GM12878 (cell line): ENCODE results near the gene CD53. TPM values are rescaled to one million over a fixed set of nuclear protein-coding genes. Genes with fewer than 3 reads are reported as not detected.

Source experiments
- ATAC-seq: fragments of 200-7000 bp; cut with Tn5 transposase; 3 replicates; pipeline ENCODE4 v1.9.1; 2020; ENCODE audit warnings: mild to moderate bottlenecking, moderate library complexity
- BruUV-seq: library from RNA; stranded (reverse); fragments of 400-500 nt; replicated peaks from 2 replicates; lab custom pipeline; 2021; lab: Mats Ljungman, UMichigan
- CTCF ChIA-PET: fragments of 300-600 bp; sonication (Branson Sonifier 250); formaldehyde crosslinking; extraction: SDS; loops from one replicate; lab custom pipeline; 2021; ENCODE audit warnings: inconsistent platforms; lab: Yijun Ruan, JAX
- POLR2A ChIA-PET: fragments of 350-600 bp; formaldehyde crosslinking; extraction: SDS; loops from one replicate; lab custom pipeline; 2021; ENCODE audit warnings: inconsistent platforms; lab: Charles Lee
- RAD21 ChIA-PET: fragments of 300-600 bp; sonication (Branson Sonifier 250); formaldehyde crosslinking; loops from one replicate; lab custom pipeline; 2023; ENCODE audit warnings: antibody characterized with exemption; ENCODE audit not compliant: unreplicated experiment; lab: Charles Lee
- SMC1A ChIA-PET: fragments of 300-600 bp; sonication (Branson Sonifier 250); formaldehyde crosslinking; loops from one replicate; lab custom pipeline; 2023; ENCODE audit not compliant: unreplicated experiment, uncharacterized antibody; lab: Charles Lee
- DNase-seq: peaks from one replicate; pipeline ENCODE4 v3.0.0-alpha.2; 2011; ENCODE audit warnings: low read depth, low spot score
- FAIRE-seq: peaks from 3 replicates; lab custom pipeline; 2011; peaks lifted over from hg19 to GRCh38; lab: Jason Lieb, UNC
- H2AFZ ChIP-seq: 2 replicates; pipeline ENCODE4 v1.6.0; 2011; ENCODE audit warnings: low read depth, low read length, control low read depth; ENCODE audit not compliant: control insufficient read depth
- H3K27ac ChIP-seq: 2 replicates; pipeline ENCODE4 v1.5.1; 2011; ENCODE audit warnings: control low read depth; ENCODE audit not compliant: control insufficient read depth, insufficient read depth
- H3K27me3 ChIP-seq, 2 experiments: replicated peaks in 1 of 2; 2 replicates each; pipeline versions ENCODE4 v1.6.0 to v1.6.1; 2011; ENCODE audit warnings: low read length in 1 of 2; ENCODE audit not compliant: control insufficient read depth in 2 of 2, insufficient read depth in 2 of 2
- H3K36me3 ChIP-seq, 2 experiments: 2 replicates each; pipeline ENCODE4 v1.5.1; 2011; ENCODE audit warnings: low read length in 1 of 2; ENCODE audit not compliant: control insufficient read depth in 2 of 2, insufficient read depth in 2 of 2
- H3K4me1 ChIP-seq: 2 replicates; pipeline ENCODE4 v1.6.1; 2011; ENCODE audit warnings: mild to moderate bottlenecking, low read length, moderate library complexity, mixed read lengths; ENCODE audit not compliant: control insufficient read depth, insufficient read depth
- H3K4me2 ChIP-seq: 2 replicates; pipeline ENCODE4 v1.6.0; 2011; ENCODE audit warnings: control low read depth; ENCODE audit not compliant: control insufficient read depth, insufficient read depth
- H3K4me3 ChIP-seq: fragments of 200-600 bp; sonication (generic); 2 replicates; pipeline ENCODE4 v1.5.1; 2016
- H3K79me2 ChIP-seq: 2 replicates; pipeline ENCODE4 v1.6.0; 2011; ENCODE audit warnings: low read length; ENCODE audit not compliant: control insufficient read depth, insufficient read depth
- H3K9ac ChIP-seq: 2 replicates; pipeline ENCODE4 v1.8.0; 2011; ENCODE audit warnings: low read length, control low read depth, mixed read lengths; ENCODE audit not compliant: control insufficient read depth, insufficient read depth
- H3K9me3 ChIP-seq: replicated peaks from 3 replicates; pipeline ENCODE4 v1.5.1; 2011; ENCODE audit warnings: mild to moderate bottlenecking, low read length; ENCODE audit not compliant: control insufficient read depth, insufficient read depth
- H4K20me1 ChIP-seq: 2 replicates; pipeline ENCODE4 v1.6.0; 2011; ENCODE audit not compliant: control insufficient read depth, insufficient read depth
- ATF2 ChIP-seq: IDR thresholded peaks from 2 replicates; pipeline ENCODE4 v1.6.1; 2012; ENCODE audit warnings: low read length, inconsistent platforms
- ATF7 ChIP-seq: fragments of 450-650 bp; IDR thresholded peaks from 2 replicates; pipeline ENCODE4 v1.6.1; 2016; ENCODE audit warnings: low read depth, mild to moderate bottlenecking
- BCL11A ChIP-seq: IDR thresholded peaks from 2 replicates; pipeline ENCODE4 v1.6.1; 2011; ENCODE audit warnings: low read depth, low read length
- BCL3 ChIP-seq: IDR thresholded peaks from 2 replicates; pipeline ENCODE4 v1.6.1; 2011; ENCODE audit warnings: borderline replicate concordance, low read depth, mild to moderate bottlenecking, moderate library complexity, low read length; ENCODE audit not compliant: insufficient read depth, poor library complexity, severe bottlenecking
- BMI1 ChIP-seq: fragments of 450-650 bp; IDR thresholded peaks from 2 replicates; pipeline ENCODE4 v1.6.1; 2016; ENCODE audit warnings: mild to moderate bottlenecking, moderate library complexity, borderline replicate concordance
- BRCA1 ChIP-seq: IDR thresholded peaks from 2 replicates; pipeline ENCODE4 v1.6.1; 2011; ENCODE audit warnings: low read depth, low read length, improper control_type of control experiment
- CREM ChIP-seq: IDR thresholded peaks from 2 replicates; pipeline ENCODE4 v1.6.1; 2014; ENCODE audit warnings: antibody characterized with exemption, low read depth
- DPF2 ChIP-seq: fragments of 450-650 bp; IDR thresholded peaks from 2 replicates; pipeline ENCODE4 v1.6.1; 2017; ENCODE audit warnings: mild to moderate bottlenecking
- E4F1 ChIP-seq: fragments of 450-650 bp; IDR thresholded peaks from 2 replicates; pipeline ENCODE4 v1.6.1; 2018; ENCODE audit warnings: borderline replicate concordance, mild to moderate bottlenecking; ENCODE audit not compliant: partially characterized antibody
- IRF3 ChIP-seq: fragments of 450-650 bp; IDR thresholded peaks from 2 replicates; pipeline ENCODE4 v1.6.1; 2014; ENCODE audit warnings: mild to moderate bottlenecking
- JUNB ChIP-seq: IDR thresholded peaks from 2 replicates; pipeline ENCODE4 v1.6.1; 2016; ENCODE audit warnings: antibody characterized with exemption, mild to moderate bottlenecking
- KAT2A ChIP-seq: conservative IDR thresholded peaks from 2 replicates; pipeline ENCODE4 v1.6.1; 2011; ENCODE audit warnings: low read depth, low read length; ENCODE audit not compliant: control insufficient read depth
- LARP7 ChIP-seq: fragments of 450-650 bp; IDR thresholded peaks from 2 replicates; pipeline ENCODE4 v1.6.1; 2017; ENCODE audit warnings: mild to moderate bottlenecking
- MTA2 ChIP-seq: fragments of 450-650 bp; IDR thresholded peaks from 2 replicates; pipeline ENCODE4 v1.6.1; 2016; ENCODE audit warnings: low read depth, mild to moderate bottlenecking, moderate library complexity
- NR2C1 ChIP-seq: fragments of 450-650 bp; IDR thresholded peaks from 2 replicates; pipeline ENCODE4 v1.6.1; 2017; ENCODE audit warnings: antibody characterized with exemption, mild to moderate bottlenecking, moderate library complexity
- SUPT20H ChIP-seq: IDR thresholded peaks from 2 replicates; pipeline ENCODE4 v1.6.1; 2011; ENCODE audit warnings: low read depth, mild to moderate bottlenecking, low read length, moderate library complexity, borderline replicate concordance; ENCODE audit not compliant: control insufficient read depth
- TCF3 ChIP-seq: IDR thresholded peaks from 2 replicates; pipeline ENCODE4 v1.6.1; 2012; ENCODE audit warnings: low read depth, mild to moderate bottlenecking, low read length, borderline replicate concordance; ENCODE audit not compliant: insufficient read depth
- TCF7 ChIP-seq: IDR thresholded peaks from 2 replicates; pipeline ENCODE4 v1.6.1; 2014; ENCODE audit warnings: antibody characterized with exemption, borderline replicate concordance
- ZNF274 ChIP-seq: IDR thresholded peaks from one replicate; pipeline ENCODE4 v1.8.0; 2011; ENCODE audit not compliant: insufficient read length, insufficient read depth
- WGBS: methylation state at CpG from one replicate; pipeline ENCODE4 v1.1.6; 2016; ENCODE audit warnings: low lambda C conversion rate; ENCODE audit not compliant: insufficient replicate concordance, insufficient coverage; ENCODE audit errors: missing lambda C conversion rate; 5-methylcytosine and 5-hydroxymethylcytosine counted together
- in situ Hi-C: fragments of 300-500 bp; cut with MboI; formaldehyde crosslinking; loops from 9 replicates; pipeline ENCODE4 v1.14.3; 2018; ENCODE audit warnings: mixed read lengths
- intact Hi-C: fragments of 100-400 bp; cut with micrococcal nuclease; formaldehyde crosslinking; loops from one replicate; pipeline ENCODE4 v1.14.2; 2022; ENCODE audit not compliant: unreplicated experiment
- polyA plus RNA-seq, 11 experiments: library from polyadenylated mRNA; depleted of rRNA in 4 of 11; unstranded in 6 of 11; stranded (reverse) in 5 of 11; fragments of >200 nt; fragmentation: Nextera tagmentation in 4 of 11; fragmentation: Illumina TruSeq in 1 of 11; extraction: Ambion mirVana in 4 of 11; extraction: Trizol in 1 of 11; gene quantifications; 1 replicate in 1 of 11; 2 replicates in 10 of 11; pipeline versions ENCODE4 v1.2.1 to v1.2.3, GENCODE V29; 2011 to 2016; ENCODE audit warnings: inconsistent platforms in 2 of 11, missing spikeins in 2 of 11, low read depth in 1 of 11
- total RNA-seq, 4 experiments: library from RNA; depleted of rRNA in 3 of 4; stranded (reverse); fragments of >200 nt in 3 of 4; fragmentation: Illumina TruSeq in 1 of 4; extraction: Trizol in 1 of 4; gene quantifications; 2 replicates each; pipeline versions ENCODE4 v1.2.1 to v1.2.3, GENCODE V29; 2013 to 2021

The CD53 gene
- total and polyA plus RNA-seq, 10 of the 15 experiments (the other 5 are each of a cell fraction or from before 2014, with no cell fraction given) = 350 to 1,389 (median 538) TPM

- SMC1A ChIA-PET = interaction anchor here (0.6 to 0.7 kb wide), 2 partner anchors 12 to 33 kb away, joined by 3 read pairs; no protein-coding TSS in a partner anchor
- CTCF ChIA-PET = no interaction called here
- Histone ChIP-seq H3K79me2 (no peaks in the 10 kb centered on the region), H3K4me1 (no peaks in the 10 kb centered on the region; the same call in 1 of the 2 replicates), H3K36me3 (no peaks in the 10 kb centered on the region), H3K4me2 (peak overlapping the region; percentile 1; the same call in 1 of the 2 replicates), H3K27me3 (no peaks in the 10 kb centered on the region), H4K20me1 (no peaks in the 10 kb centered on the region), H3K9me3 (no peaks in the 10 kb centered on the region; the same call in 2 of the 3 replicates), H3K9ac (no peak overlapping the region), H2AFZ (no peak overlapping the region; the same call in 1 of the 2 replicates), H3K27ac (no peak overlapping the region), H3K4me3 (no peak overlapping the region)
- RAD21 ChIA-PET = no interaction called here
- POLR2A ChIA-PET = no interaction called here
- intact Hi-C loops = no loop called here
- 16% methylated on average over 2 of the region's 2 CpGs for WGBS
- FAIRE-seq = no peak
- ATAC-seq = no peak; the same call in 1 of the 3 replicates
- BruUV-seq = no TSS peak
- in situ Hi-C loops = no loop called here
- DNase-seq = no peak
- TF ChIP-seq JUNB (no peak), CREM (no peak), BCL3 (no peak), MTA2 (no peak), ATF7 (no peak), E4F1 (no peak), ZNF274 (no peak), BRCA1 (no peak), DPF2 (no peak), TCF3 (no peak), IRF3 (no peak), KAT2A (no peak), BCL11A (no peak), LARP7 (no peak), SUPT20H (no peak), NR2C1 (no peak), ATF2 (no peak), BMI1 (no peak), TCF7 (no peak)
These were observed 13.9 kb upstream of the CD53 start for GRCh38 chr1:110859062-110859461.
